A204.1 (cell line): ENCODE measurements around the gene TAS2R39.
"Not testable (repeated sequence)": the region's sequence is repeated elsewhere in the genome, so short reads cannot be mapped to it uniquely, and the experiment has no call there.

Source experiments
- FAIRE-seq: peaks from 2 replicates; lab custom pipeline; 2012; peaks lifted over from hg19 to GRCh38; lab: Jason Lieb, UNC

TAS2R39 gene

GRCh38 chr7:143183024-143183423 lies at the start of gene TAS2R39:
Gene TAS2R39 (plus strand): TSS chr7:143183419. CDS start chr7:143183419, 0 bp downstream.
- no peak for FAIRE-seq

- no peak for FAIRE-seq
Observed at GRCh38 chr7:143147070-143147469, 36.1 kb upstream of the TAS2R39 start.

- no peak for FAIRE-seq
Observed at GRCh38 chr7:143148050-143148449, 35.2 kb upstream of the TAS2R39 start.

GRCh38 chr7:143148651-143149050 lies 34.6 kb upstream of the TAS2R39 start:
- FAIRE-seq = no peak

GRCh38 chr7:143150696-143151095 lies 32.5 kb upstream of the TAS2R39 start:
- FAIRE-seq = not testable (repeated sequence)

GRCh38 chr7:143158617-143159016 lies 24.6 kb upstream of the TAS2R39 start:
- FAIRE-seq = not testable (repeated sequence)

- FAIRE-seq = no peak
Observed at GRCh38 chr7:143171697-143172096, 11.5 kb upstream of the TAS2R39 start.

- no peak for FAIRE-seq
Observed at GRCh38 chr7:143172354-143172753, 10.9 kb upstream of the TAS2R39 start.

GRCh38 chr7:143176128-143176527 lies 7.1 kb upstream of the TAS2R39 start:
- no peak for FAIRE-seq

GRCh38 chr7:143177374-143178119 lies 5.7 kb upstream of the TAS2R39 start:
- FAIRE-seq = peak; percentile 25

GRCh38 chr7:143180771-143181170 lies 2.4 kb upstream of the TAS2R39 start:
- not testable (repeated sequence) for FAIRE-seq

GRCh38 chr7:143181349-143181748 lies 1.9 kb upstream of the TAS2R39 start:
- no peak for FAIRE-seq

GRCh38 chr7:143185551-143185950 lies 2.3 kb downstream of the TAS2R39 start:
- FAIRE-seq = no peak

- FAIRE-seq = no peak
Observed at GRCh38 chr7:143188994-143189393, 5.8 kb downstream of the TAS2R39 start.

- no peak for FAIRE-seq
Observed at GRCh38 chr7:143193880-143194279, 10.7 kb downstream of the TAS2R39 start.

GRCh38 chr7:143199040-143199439 lies 15.8 kb downstream of the TAS2R39 start:
- no peak for FAIRE-seq

- FAIRE-seq = no peak
Observed at GRCh38 chr7:143202161-143202560, 18.9 kb downstream of the TAS2R39 start.

- FAIRE-seq = no peak
Observed at GRCh38 chr7:143203386-143203785, 20.2 kb downstream of the TAS2R39 start.

- FAIRE-seq = no peak
Observed at GRCh38 chr7:143205560-143206293, 22.5 kb downstream of the TAS2R39 start.

GRCh38 chr7:143210541-143210940 lies 27.3 kb downstream of the TAS2R39 start:
- no peak for FAIRE-seq

- FAIRE-seq = not testable (repeated sequence)
Observed at GRCh38 chr7:143213478-143213877, 30.3 kb downstream of the TAS2R39 start.

GRCh38 chr7:143214789-143215679 lies 31.8 kb downstream of the TAS2R39 start:
- peak; percentile 98 for FAIRE-seq

- FAIRE-seq = no peak
Observed at GRCh38 chr7:143216151-143216550, 32.9 kb downstream of the TAS2R39 start.
